Ammon's horn (tissue), 1 donor: ENCODE measurements around the gene FTH1.
"Not testable (repeated sequence)": the region's sequence is repeated elsewhere in the genome, so short reads cannot be mapped to it uniquely, and the experiment has no call there.

Experiments
- DNase-seq: peaks from one replicate; pipeline ENCODE4 v3.0.0-alpha.2; 2016; ENCODE audit warnings: low spot score

Gene FTH1

GRCh38 chr11:61978703-61979661 is 11.5 kb upstream of the FTH1 start:
- no peak for DNase-seq

GRCh38 chr11:61976813-61977475 is 9.5 kb upstream of the FTH1 start:
- no peak for DNase-seq

- no peak for DNase-seq
These were observed 9.0 kb upstream of the FTH1 start for GRCh38 chr11:61976420-61976800.

GRCh38 chr11:61975638-61976419 is 8.4 kb upstream of the FTH1 start:
- no peak for DNase-seq

- no peak for DNase-seq
These were observed 7.6 kb upstream of the FTH1 start for GRCh38 chr11:61974766-61975631.

- DNase-seq = no peak
These were observed 6.2 kb upstream of the FTH1 start for GRCh38 chr11:61973476-61974162.

GRCh38 chr11:61972672-61973475 is 5.4 kb upstream of the FTH1 start:
- no peak for DNase-seq

GRCh38 chr11:61972112-61972671 is 4.8 kb upstream of the FTH1 start:
- no peak for DNase-seq

- peak; percentile 96 for DNase-seq
These were observed 4.0 kb upstream of the FTH1 start for GRCh38 chr11:61971248-61972111.

GRCh38 chr11:61969838-61970662 is 2.6 kb upstream of the FTH1 start:
- DNase-seq = no peak

GRCh38 chr11:61969391-61969758 is 1.9 kb upstream of the FTH1 start:
- DNase-seq = no peak

- DNase-seq = no peak
These were observed 1.4 kb upstream of the FTH1 start for GRCh38 chr11:61968758-61969390.

GRCh38 chr11:61967924-61968757 is 707 bp upstream of the FTH1 start:
- DNase-seq = no peak

GRCh38 chr11:61966734-61967115 is 709 bp downstream of the FTH1 start:
- no peak for DNase-seq

GRCh38 chr11:61964666-61965271 is 2.7 kb downstream of the FTH1 start:
- DNase-seq = not testable (repeated sequence)

- DNase-seq = no peak
These were observed 3.3 kb downstream of the FTH1 start for GRCh38 chr11:61964058-61964665.
